Stimulated activated CD8-positive, alpha-beta memory T cell treated with anti-CD3 and anti-CD28 coated beads, Interleukin-2, amount 100 ng/mL, for 1 hour (primary cell): Measurements from ENCODE around the gene FRS2.
"Not testable (repeated sequence)": the region's sequence is repeated elsewhere in the genome, so short reads cannot be mapped to it uniquely, and the experiment has no call there.

ENCODE experiments used
- DNase-seq, 2 donors: peaks; one replicate each; pipeline ENCODE4 v3.0.0-alpha.2; 2020; ENCODE audit warnings: low read depth in 2 of 2

The FRS2 gene

GRCh38 chr12:69580074-69580473, 109.9 kb downstream of the FRS2 start:
- DNase-seq, result no peak

GRCh38 chr12:69583203-69583602, 113.0 kb downstream of the FRS2 start:
- no peak for DNase-seq

- DNase-seq, result peak; percentile 95
These were observed 115.2 kb downstream of the FRS2 start, which contains the start of gene CCT2 for GRCh38 chr12:69585189-69586062. Gene CCT2 (plus strand): TSS chr12:69585459. CDS start chr12:69585522, 63 bp downstream.

GRCh38 chr12:69588527-69588926, 118.3 kb downstream of the FRS2 start:
- DNase-seq, result no peak

- DNase-seq, result no peak
These were observed 118.9 kb downstream of the FRS2 start for GRCh38 chr12:69589082-69589481.

- no peak for DNase-seq
These were observed 125.5 kb downstream of the FRS2 start for GRCh38 chr12:69595689-69596088.

GRCh38 chr12:69598174-69598753, 128.1 kb downstream of the FRS2 start:
- no peak for DNase-seq

GRCh38 chr12:69600804-69601203, 130.6 kb downstream of the FRS2 start:
- DNase-seq, result no peak

- DNase-seq, result no peak
These were observed 131.9 kb downstream of the FRS2 start for GRCh38 chr12:69601962-69602685.

- no peak for DNase-seq
These were observed 132.8 kb downstream of the FRS2 start for GRCh38 chr12:69602954-69603353.

- not testable (repeated sequence) for DNase-seq
These were observed 133.4 kb downstream of the FRS2 start for GRCh38 chr12:69603556-69603955.

- DNase-seq, result not testable (repeated sequence)
These were observed 134.1 kb downstream of the FRS2 start for GRCh38 chr12:69604275-69604674.

- DNase-seq, result no peak
These were observed 137.9 kb downstream of the FRS2 start for GRCh38 chr12:69608114-69608513.

GRCh38 chr12:69610126-69610525, 139.9 kb downstream of the FRS2 start:
- no peak for DNase-seq

GRCh38 chr12:69610729-69611128, 140.5 kb downstream of the FRS2 start, which contains the start of gene LRRC10:
Gene LRRC10 (minus strand): TSS chr12:69610907. CDS start chr12:69610838, 69 bp downstream.
- DNase-seq, result no peak

- DNase-seq, result no peak
These were observed 143.2 kb downstream of the FRS2 start for GRCh38 chr12:69613351-69613750.

GRCh38 chr12:69616025-69616424, 145.8 kb downstream of the FRS2 start:
- no peak for DNase-seq

GRCh38 chr12:69619050-69619449, 148.9 kb downstream of the FRS2 start:
- DNase-seq, result no peak

- no peak for DNase-seq
These were observed 149.9 kb downstream of the FRS2 start for GRCh38 chr12:69620077-69620476.

- DNase-seq, result no peak
These were observed 150.7 kb downstream of the FRS2 start for GRCh38 chr12:69620921-69621320.

GRCh38 chr12:69621551-69621950, 151.4 kb downstream of the FRS2 start:
- no peak for DNase-seq

GRCh38 chr12:69623970-69624369, 153.8 kb downstream of the FRS2 start:
- DNase-seq, result no peak
